Activated T-cell treated with anti-CD3 and anti-CD28 coated beads, Interleukin-2, amount 50 U/mL, for 72 hours (primary cell): ENCODE results near the gene P2RY12. TPM values are rescaled to one million over a fixed set of nuclear protein-coding genes. Genes with fewer than 3 reads are reported as not detected.

ENCODE experiments used
- ATAC-seq, 2 donors: fragments of 150-1000 bp; cut with Tn5 transposase; replicated peaks in 1 of 2; 2 replicates each; pipeline ENCODE4 v1.10.0; 2021; ENCODE audit warnings: moderate library complexity in 2 of 2, mild to moderate bottlenecking in 1 of 2
- DNase-seq, 2 donors: peaks; one replicate each; pipeline ENCODE4 v3.0.0; 2021 to 2022; ENCODE audit warnings: mixed read lengths in 1 of 2
- H3K27ac Mint-ChIP-seq: one replicate; pipeline ENCODE4 v1.8.0; 2022; ENCODE audit warnings: mild to moderate bottlenecking, moderate library complexity, mixed read lengths
- H3K27me3 Mint-ChIP-seq: one replicate; pipeline ENCODE4 v1.8.0; 2022; ENCODE audit warnings: low read depth, mixed read lengths
- H3K36me3 Mint-ChIP-seq, 2 donors: one replicate each; pipeline ENCODE4 v1.8.0; 2022; ENCODE audit warnings: mixed read lengths in 2 of 2, mild to moderate bottlenecking in 1 of 2; ENCODE audit not compliant: insufficient read depth in 2 of 2
- H3K4me1 Mint-ChIP-seq: one replicate; pipeline ENCODE4 v1.8.0; 2022; ENCODE audit warnings: low read depth, mixed read lengths
- H3K4me3 Mint-ChIP-seq, 2 donors: one replicate each; pipeline ENCODE4 v1.8.0; 2022; ENCODE audit warnings: mild to moderate bottlenecking in 2 of 2, mixed read lengths in 2 of 2, moderate library complexity in 2 of 2
- H3K9me3 Mint-ChIP-seq, 2 donors: one replicate each; pipeline ENCODE4 v1.8.0; 2022; ENCODE audit warnings: mixed read lengths in 2 of 2
- total RNA-seq, 2 donors: library from RNA; stranded (reverse); gene quantifications; one replicate each; pipeline ENCODE4 v1.2.3, GENCODE V29; 2022

The P2RY12 gene
- total RNA-seq, 2 donors from 2014 or later, result not detected

DNA sequence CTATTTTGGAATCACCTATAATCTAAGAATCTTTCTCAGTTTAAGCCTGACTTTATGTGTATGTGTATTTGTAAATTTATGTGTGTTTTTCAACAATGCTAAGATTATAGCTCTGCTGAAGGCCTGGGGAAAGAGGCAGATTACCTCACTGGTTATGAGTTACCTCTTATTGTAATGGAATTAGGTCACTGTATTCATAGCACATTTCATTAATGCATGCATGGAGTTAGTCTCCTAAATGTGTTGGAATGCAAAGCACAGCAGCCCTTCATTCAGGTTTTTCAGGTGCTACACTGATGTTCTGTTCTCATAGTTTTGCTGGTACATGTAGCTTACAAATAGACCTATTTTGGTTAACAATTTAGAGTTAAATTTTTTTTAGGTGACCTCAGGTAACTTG, 77.4 kb downstream of the P2RY12 start:
- Mint-ChIP-seq H3K4me3 (peak overlapping the region; percentile 68 to 71), H3K27me3 (peaks cover 12% of the 10 kb centered on the region), H3K4me1 (peaks cover 69% of the 10 kb centered on the region), H3K27ac (peak overlapping the region; percentile 85), H3K36me3 (no peaks in the 10 kb centered on the region), H3K9me3 (no peaks in the 10 kb centered on the region)
- DNase-seq (no peak), ATAC-seq (no peak)

DNA sequence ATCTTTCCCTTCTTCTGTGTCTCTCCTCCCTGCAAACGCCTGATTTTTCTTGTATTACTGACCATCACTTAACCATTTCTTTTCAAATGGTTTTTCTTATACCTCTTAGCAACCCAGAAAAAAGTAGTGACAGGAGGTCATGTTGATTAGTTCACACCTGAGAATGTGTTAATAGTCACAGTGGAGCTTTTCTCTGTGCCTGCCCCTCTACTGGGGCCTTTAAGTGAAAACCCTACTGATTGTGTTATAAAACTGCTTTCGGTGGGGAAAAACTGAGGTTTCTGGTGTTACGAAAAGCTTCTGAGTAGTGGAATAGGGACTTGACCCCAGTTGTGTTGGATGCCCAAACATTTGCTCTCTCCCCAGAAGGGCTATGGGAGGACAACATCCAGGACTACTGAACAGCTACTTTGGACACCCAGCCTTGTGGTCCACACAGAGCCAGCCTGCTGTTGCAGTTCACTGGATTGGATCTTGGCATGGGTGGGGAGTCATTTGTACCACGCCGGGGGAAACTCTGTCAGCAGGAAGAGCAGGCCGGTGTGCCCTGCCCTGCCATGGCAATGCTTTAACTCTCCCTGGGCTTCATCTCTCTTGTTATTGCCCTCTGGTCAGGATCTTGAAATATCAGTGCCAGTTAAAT, 78.3 kb downstream of the P2RY12 start:
- Mint-ChIP-seq H3K9me3 (no peaks in the 10 kb centered on the region), H3K4me3 (peak overlapping the region; percentile 68 to 71), H3K27ac (peak overlapping the region; percentile 85), H3K4me1 (peaks cover 78% of the 10 kb centered on the region), H3K36me3 (no peaks in the 10 kb centered on the region), H3K27me3 (peaks cover 12% of the 10 kb centered on the region)
- DNase-seq, result no peak
- no peak for ATAC-seq

DNA sequence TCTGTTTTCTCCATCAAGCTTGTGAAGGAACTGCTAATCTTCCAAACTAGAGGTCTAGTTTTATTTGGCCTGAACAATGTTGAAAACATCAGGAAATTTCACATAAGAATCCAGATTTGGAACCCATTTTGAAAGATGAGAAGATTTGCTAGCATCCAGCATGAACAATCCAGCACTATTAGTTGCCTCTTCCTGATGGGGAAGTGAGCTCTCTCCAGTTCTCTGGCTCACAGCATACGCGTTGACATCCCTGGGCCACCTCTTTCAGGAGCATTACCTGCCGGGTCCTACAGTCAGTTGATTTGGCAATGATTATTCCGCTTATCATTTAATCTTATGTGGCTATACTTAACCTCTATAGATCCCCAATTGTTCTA, 78.8 kb downstream of the P2RY12 start:
- ATAC-seq (no peak), DNase-seq (no peak)
- H3K36me3 Mint-ChIP-seq, result no peaks in the 10 kb centered on the region
- peak overlapping the region; percentile 68 to 71 for H3K4me3 Mint-ChIP-seq
- peaks cover 83% of the 10 kb centered on the region for H3K4me1 Mint-ChIP-seq
- H3K27me3 Mint-ChIP-seq, result peaks cover 17% of the 10 kb centered on the region
- H3K9me3 Mint-ChIP-seq, result no peaks in the 10 kb centered on the region
- peak overlapping the region; percentile 85 for H3K27ac Mint-ChIP-seq

DNA sequence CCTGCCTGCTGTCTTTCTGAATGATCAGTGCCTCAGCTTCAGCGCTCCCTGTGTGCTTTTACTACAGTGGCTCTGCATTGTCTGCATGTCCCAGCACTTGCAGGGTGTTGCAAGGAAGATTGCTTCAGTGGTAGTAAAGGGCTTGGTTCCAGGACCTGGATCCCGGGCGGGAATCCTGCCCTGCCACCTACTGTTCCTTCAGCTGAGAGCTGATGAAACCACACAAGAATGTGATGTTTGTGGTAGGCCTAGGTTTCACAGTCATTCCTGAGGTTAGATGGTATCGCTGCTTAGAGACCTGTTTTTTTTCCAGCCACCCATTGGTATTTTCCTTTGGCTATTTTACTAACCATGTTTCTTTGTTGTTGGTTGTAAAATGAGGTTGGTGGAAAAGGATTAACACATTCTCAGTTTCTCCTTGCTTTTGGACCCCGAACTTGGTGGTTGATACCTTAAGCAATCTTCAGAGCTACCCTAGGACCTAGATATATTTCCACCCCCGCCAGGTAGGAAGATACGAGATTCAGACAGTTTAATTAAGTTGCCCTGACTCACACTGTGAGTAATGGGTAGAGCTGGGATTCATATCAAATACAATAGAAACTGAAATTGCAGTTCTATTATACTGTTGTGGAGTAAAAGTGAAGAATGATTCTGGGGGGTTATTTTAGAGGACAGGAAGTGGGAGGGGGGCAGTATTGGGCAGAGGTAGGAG, 79.3 kb downstream of the P2RY12 start:
- H3K4me1 Mint-ChIP-seq, result peaks cover 86% of the 10 kb centered on the region
- H3K27ac Mint-ChIP-seq, result peak overlapping the region; percentile 85
- DNase-seq, result peak; percentile 35 to 36

DNA sequence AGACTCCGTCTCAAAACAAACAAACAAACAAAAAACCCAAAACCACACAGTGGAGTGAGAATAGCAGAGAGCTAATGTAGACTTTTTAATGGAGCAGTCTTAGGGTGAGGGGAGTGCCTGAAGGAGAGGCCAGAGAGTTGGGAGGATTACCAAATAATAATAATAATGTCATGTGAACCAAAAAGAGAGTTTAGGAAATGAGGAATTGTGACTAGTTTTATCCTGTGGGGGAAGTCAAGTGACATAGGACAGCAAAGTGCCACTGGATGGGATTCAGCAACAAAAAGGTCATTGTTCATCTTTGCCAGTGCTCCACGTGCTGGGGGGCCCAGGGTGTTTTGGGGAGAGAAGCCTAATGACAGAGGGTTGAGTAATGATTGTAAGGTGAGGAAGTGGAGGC, 80.8 kb downstream of the P2RY12 start:
- ATAC-seq, result no peak
- no peak for DNase-seq
- no peaks in the 10 kb centered on the region for H3K9me3 Mint-ChIP-seq
- peak overlapping the region; percentile 5 for H3K27ac Mint-ChIP-seq
- no peaks in the 10 kb centered on the region for H3K36me3 Mint-ChIP-seq
- H3K4me3 Mint-ChIP-seq, result no peak overlapping the region
- peaks cover 22% of the 10 kb centered on the region for H3K27me3 Mint-ChIP-seq
- H3K4me1 Mint-ChIP-seq, result peaks cover 76% of the 10 kb centered on the region

More for the DNA sequence above, 79.3 kb downstream of the P2RY12 start:
- Mint-ChIP-seq H3K36me3 (no peaks in the 10 kb centered on the region), H3K27me3 (peaks cover 22% of the 10 kb centered on the region), H3K9me3 (no peaks in the 10 kb centered on the region), H3K4me3 (peak overlapping the region; percentile 68 to 71)
- peak; percentile 68 to 82 for ATAC-seq

DNA sequence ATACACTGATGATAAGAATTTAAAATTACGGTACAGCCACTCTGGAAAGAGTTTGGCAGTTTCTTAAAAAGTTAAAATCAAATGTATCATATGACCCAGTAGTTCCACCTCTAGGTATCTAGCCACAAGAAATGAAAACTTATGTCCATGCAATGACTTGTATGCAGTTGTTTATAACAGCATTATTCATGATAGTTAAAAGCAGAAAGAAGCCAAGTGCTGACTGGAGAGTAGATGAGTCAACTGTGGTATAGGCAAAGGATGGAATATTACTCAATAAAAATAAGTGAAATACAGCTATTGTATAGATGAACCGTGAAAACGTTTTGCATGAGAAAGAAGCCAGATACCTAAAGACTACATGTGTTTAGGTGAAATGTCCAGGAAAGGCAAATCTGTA, 82.8 kb downstream of the P2RY12 start:
- Mint-ChIP-seq H3K27me3 (peaks cover 26% of the 10 kb centered on the region), H3K4me1 (peaks cover 57% of the 10 kb centered on the region), H3K36me3 (peaks cover 0 to 1% of the 10 kb centered on the region in 2 donors), H3K4me3 (peak overlapping the region in 1 of 2 donors; percentile 41), H3K9me3 (no peaks in the 10 kb centered on the region), H3K27ac (peak overlapping the region; percentile 16)
- DNase-seq (no peak), ATAC-seq (peak; percentile 47 to 72)

DNA sequence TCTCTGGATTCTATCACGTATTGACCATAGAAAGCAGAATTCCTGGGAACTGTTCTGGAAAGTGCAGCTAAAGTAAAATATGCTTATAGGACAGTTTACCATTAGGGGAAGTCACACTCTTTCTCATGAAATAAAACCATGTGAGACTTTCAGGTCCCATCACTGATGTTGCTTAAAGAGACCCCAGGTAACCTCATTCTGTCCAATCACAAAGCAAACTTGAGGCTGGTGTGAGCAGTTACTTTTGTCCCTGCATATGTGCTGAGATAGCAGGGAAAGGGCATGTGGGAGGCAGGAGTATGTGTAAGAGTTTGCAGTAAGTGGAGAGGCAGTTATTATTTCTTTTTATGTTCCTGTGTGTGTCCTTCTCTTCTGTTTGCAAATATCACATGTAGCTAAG, 84.0 kb downstream of the P2RY12 start:
- peaks cover 30% of the 10 kb centered on the region for H3K27me3 Mint-ChIP-seq
- H3K9me3 Mint-ChIP-seq, result no peaks in the 10 kb centered on the region
- ATAC-seq (no peak), DNase-seq (no peak)
- peaks cover 44% of the 10 kb centered on the region for H3K4me1 Mint-ChIP-seq
- peaks cover 0 to 1% of the 10 kb centered on the region in 2 donors for H3K36me3 Mint-ChIP-seq
- H3K4me3 Mint-ChIP-seq, result peak overlapping the region in 1 of 2 donors; percentile 42
- H3K27ac Mint-ChIP-seq, result no peak overlapping the region

DNA sequence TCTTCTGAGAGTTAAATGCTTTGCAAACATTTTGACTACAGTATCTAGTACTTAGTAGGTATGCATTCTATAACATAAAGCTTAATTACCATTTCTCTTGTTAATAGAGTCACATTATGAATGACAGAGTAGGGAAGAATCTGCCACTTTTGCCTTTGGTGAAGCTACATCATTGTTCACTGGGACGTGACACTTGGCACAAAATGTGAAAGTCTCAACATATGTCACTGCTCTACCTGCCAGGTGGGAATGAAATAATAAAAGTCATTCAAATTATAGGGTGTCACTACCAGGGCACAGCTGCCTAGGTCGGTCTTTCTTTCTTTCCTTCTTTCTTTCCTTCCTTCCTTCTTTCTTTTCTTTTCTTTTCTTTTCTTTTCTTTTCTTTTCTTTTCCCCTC, 85.5 kb downstream of the P2RY12 start:
- H3K36me3 Mint-ChIP-seq, result peaks cover 0 to 1% of the 10 kb centered on the region in 2 donors
- H3K27ac Mint-ChIP-seq, result no peak overlapping the region
- H3K4me1 Mint-ChIP-seq, result peaks cover 36% of the 10 kb centered on the region
- H3K9me3 Mint-ChIP-seq, result no peaks in the 10 kb centered on the region
- DNase-seq, result no peak
- H3K4me3 Mint-ChIP-seq, result no peak overlapping the region
- peaks cover 34% of the 10 kb centered on the region for H3K27me3 Mint-ChIP-seq
- ATAC-seq, result no peak

DNA sequence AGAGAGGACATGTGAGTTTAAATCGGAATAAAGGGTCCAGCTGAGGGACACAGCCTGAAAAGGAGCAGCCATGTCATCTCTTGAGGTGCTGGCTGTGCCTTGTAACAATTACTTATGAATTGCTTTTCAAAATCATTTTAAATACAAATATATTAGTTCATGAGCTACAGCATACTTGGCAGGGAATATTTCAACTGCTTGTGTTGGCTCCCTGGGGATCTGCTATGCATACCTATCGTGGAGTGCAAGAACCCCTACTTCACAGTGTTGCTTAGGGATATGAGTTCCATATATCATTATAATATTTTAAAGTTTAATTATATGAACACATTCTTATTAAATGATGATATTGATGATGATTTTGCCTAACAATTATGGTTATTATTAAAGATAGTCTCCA, 87.1 kb downstream of the P2RY12 start:
- Mint-ChIP-seq H3K27ac (no peak overlapping the region), H3K4me1 (peaks cover 20% of the 10 kb centered on the region), H3K4me3 (no peak overlapping the region), H3K36me3 (peaks cover 0 to 1% of the 10 kb centered on the region in 2 donors), H3K9me3 (no peaks in the 10 kb centered on the region), H3K27me3 (peaks cover 27% of the 10 kb centered on the region)
- ATAC-seq, result no peak
- DNase-seq, result no peak

DNA sequence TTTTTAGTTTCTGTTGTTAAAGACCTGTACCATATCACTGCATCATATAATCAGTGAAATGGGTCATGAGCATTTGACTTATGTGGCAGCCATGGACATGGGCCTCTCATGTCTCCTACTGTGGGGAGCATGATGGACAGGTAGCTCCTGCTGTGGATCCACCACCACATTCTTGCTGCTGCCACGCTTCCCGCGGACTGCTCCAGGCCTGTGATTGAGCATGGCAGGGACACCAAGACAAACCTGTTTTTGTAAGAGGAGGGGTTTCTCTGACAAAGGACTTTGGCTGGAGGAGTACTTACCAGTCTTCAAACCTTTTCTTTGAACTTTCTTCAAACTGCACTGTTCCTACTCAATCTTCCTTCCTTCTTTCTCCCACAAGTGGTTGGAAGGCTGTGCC, 88.3 kb downstream of the P2RY12 start:
- peaks cover 26% of the 10 kb centered on the region for H3K27me3 Mint-ChIP-seq
- DNase-seq, result no peak
- no peak for ATAC-seq
- no peak overlapping the region for H3K27ac Mint-ChIP-seq
- H3K36me3 Mint-ChIP-seq, result peaks cover 0 to 1% of the 10 kb centered on the region in 2 donors
- H3K4me1 Mint-ChIP-seq, result peaks cover 8% of the 10 kb centered on the region
- H3K4me3 Mint-ChIP-seq, result no peak overlapping the region
- no peaks in the 10 kb centered on the region for H3K9me3 Mint-ChIP-seq

DNA sequence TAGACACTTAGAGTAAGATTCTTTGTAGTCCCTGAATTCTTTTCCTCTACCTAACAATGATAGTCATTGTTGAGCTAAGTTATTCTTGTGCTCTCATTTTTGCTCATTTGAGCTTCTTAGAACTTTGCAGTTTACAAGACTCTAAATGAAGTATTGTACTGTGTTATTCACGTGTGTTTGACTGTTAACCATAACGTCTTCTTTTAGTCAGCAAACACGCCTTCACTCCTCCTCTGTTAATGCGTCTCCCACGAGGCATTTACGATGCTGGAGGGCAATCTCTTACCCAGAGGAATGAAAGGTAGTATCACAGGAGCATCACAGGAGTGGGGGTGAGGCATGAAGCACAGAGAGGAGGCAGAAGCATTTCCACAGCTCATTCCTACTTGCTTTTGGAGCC, 91.4 kb downstream of the P2RY12 start:
- peaks cover 0 to 1% of the 10 kb centered on the region in 2 donors for H3K36me3 Mint-ChIP-seq
- H3K27me3 Mint-ChIP-seq, result peaks cover 16% of the 10 kb centered on the region
- no peaks in the 10 kb centered on the region for H3K4me1 Mint-ChIP-seq
- peak overlapping the region; percentile 26 for H3K27ac Mint-ChIP-seq
- H3K4me3 Mint-ChIP-seq, result peak overlapping the region in 1 of 2 donors; percentile 30
- ATAC-seq (peak; percentile 7 to 88), DNase-seq (no peak)
- no peaks in the 10 kb centered on the region for H3K9me3 Mint-ChIP-seq

DNA sequence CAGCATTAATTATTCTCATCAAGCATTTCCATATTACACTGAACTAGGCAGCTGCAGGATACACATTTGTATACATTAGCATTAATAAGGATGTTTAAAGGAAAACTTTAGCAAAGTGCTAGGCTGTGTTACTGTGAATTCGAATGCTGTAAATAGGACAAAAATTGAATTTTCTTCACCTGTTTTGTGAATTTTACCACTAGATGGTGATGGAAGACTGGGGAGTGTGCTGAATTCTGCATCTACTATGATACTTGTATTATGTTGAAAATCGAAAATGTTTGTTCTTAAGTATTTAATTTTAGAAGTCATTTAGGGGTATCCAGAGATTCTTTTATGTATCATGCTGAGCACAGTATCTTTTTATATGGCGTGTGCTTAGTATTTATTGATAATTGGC, 93.9 kb downstream of the P2RY12 start:
- no peaks in the 10 kb centered on the region for H3K9me3 Mint-ChIP-seq
- ATAC-seq, result peak in 1 of 2 donors; percentile 39
- no peak overlapping the region for H3K4me3 Mint-ChIP-seq
- no peaks in the 10 kb centered on the region for H3K4me1 Mint-ChIP-seq
- H3K27ac Mint-ChIP-seq, result no peak overlapping the region
- DNase-seq, result no peak
- peaks cover 8% of the 10 kb centered on the region for H3K27me3 Mint-ChIP-seq
- no peaks in the 10 kb centered on the region for H3K36me3 Mint-ChIP-seq

DNA sequence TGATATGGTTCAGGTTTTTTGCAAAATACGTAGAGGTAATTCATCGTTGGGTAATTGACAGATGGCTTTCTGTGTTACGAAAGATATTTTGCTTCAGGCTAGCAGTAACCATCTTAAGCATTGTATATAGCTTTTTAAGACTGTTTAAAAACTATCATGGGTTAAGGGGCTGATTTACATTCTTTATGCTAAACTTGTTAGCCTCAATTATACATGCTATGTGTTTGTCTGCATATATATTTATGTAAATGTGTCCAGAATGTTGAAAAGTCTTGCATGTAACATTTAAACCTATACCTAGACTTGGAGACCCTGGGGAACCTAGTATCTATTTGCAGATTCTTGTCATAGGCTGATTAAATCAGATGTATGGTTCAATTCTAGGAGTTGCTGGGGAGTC, 95.1 kb downstream of the P2RY12 start:
- DNase-seq, result no peak
- Mint-ChIP-seq H3K4me3 (no peak overlapping the region), H3K27ac (no peak overlapping the region), H3K4me1 (peaks cover 4% of the 10 kb centered on the region), H3K9me3 (no peaks in the 10 kb centered on the region), H3K36me3 (no peaks in the 10 kb centered on the region), H3K27me3 (peaks cover 8% of the 10 kb centered on the region)
- no peak for ATAC-seq
